ENCODE results near the gene GOLGA8R. TPM values are rescaled to one million over a fixed set of nuclear protein-coding genes. Genes with fewer than 3 reads are reported as not detected.
"Not testable (repeated sequence)": the region's sequence is repeated elsewhere in the genome, so short reads cannot be mapped to it uniquely, and the experiment has no call there.

Gene GOLGA8R

GRCh38 chr15:30367246-30367645 is 46.8 kb downstream of the GOLGA8R start:
- DNase-seq; H3K79me2 ChIP-seq (ENCODE audit: control insufficient read depth, insufficient read depth, low read length); H3K23ac ChIP-seq (ENCODE audit: low read length); H3K4ac ChIP-seq (ENCODE audit: low read depth, low read length); H3K27me3 ChIP-seq (ENCODE audit: insufficient read depth, low read length, poor library complexity); H3K79me1 ChIP-seq (ENCODE audit: low read length); H2BK120ac ChIP-seq (ENCODE audit: low read depth, low read length); H3K4me2 ChIP-seq (ENCODE audit: low read length); H3K4me1 ChIP-seq (ENCODE audit: control insufficient read depth, low read depth, low read length); H3K56ac ChIP-seq (ENCODE audit: low read length); H3K4me3 ChIP-seq (ENCODE audit: low read length); H3K9ac ChIP-seq (ENCODE audit: low read length); H3K27ac ChIP-seq (ENCODE audit: low read depth, low read length); H4K5ac ChIP-seq (ENCODE audit: low read length); H3K18ac ChIP-seq (ENCODE audit: low read length); H2BK15ac ChIP-seq (replicated peaks; ENCODE audit: low read depth); H3K36me3 ChIP-seq (ENCODE audit: control insufficient read depth, insufficient read depth, low read length); H4K8ac ChIP-seq (ENCODE audit: low read depth, low read length); H2BK5ac ChIP-seq (ENCODE audit: low read length); H2AK5ac ChIP-seq (ENCODE audit: low read length): not testable (repeated sequence)
- WGBS (ENCODE audit: extremely low coverage, insufficient coverage, low lambda C conversion rate) = no CpG with 5 or more reads among the region's 17 CpGs

DNA sequence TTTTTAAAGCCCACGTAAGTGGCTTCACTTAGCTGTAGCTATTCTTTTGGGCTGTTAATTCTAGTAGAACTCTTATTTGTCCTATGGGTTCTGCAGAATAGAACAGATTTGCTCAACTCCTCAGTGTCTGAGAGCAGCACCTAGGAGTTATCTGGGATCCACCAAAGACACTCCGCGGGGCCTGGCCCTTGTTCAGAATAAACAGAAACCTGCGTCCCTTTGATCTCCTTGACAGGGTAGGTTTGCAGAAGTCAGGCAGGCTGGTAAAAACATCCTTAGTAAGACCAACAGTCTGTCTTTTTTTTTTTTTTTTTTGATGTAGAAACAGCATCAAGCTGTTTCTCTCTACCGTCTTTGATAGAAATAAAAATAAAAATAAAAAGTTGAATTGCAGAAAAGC is 52.7 kb downstream of the GOLGA8R start:
- not testable (repeated sequence) for DNase-seq; H2BK15ac ChIP-seq (replicated peaks; ENCODE audit: low read depth); H3K27ac ChIP-seq (ENCODE audit: low read depth, low read length); H3K4ac ChIP-seq (ENCODE audit: low read depth, low read length); H3K4me1 ChIP-seq (ENCODE audit: control insufficient read depth, low read depth, low read length); H3K79me2 ChIP-seq (ENCODE audit: control insufficient read depth, insufficient read depth, low read length); H2AK5ac ChIP-seq (ENCODE audit: low read length); H3K18ac ChIP-seq (ENCODE audit: low read length); H2BK120ac ChIP-seq (ENCODE audit: low read depth, low read length); H3K9ac ChIP-seq (ENCODE audit: low read length); H2BK5ac ChIP-seq (ENCODE audit: low read length); H3K4me3 ChIP-seq (ENCODE audit: low read length); H4K8ac ChIP-seq (ENCODE audit: low read depth, low read length); H3K4me2 ChIP-seq (ENCODE audit: low read length); H3K36me3 ChIP-seq (ENCODE audit: control insufficient read depth, insufficient read depth, low read length); H3K56ac ChIP-seq (ENCODE audit: low read length); H3K27me3 ChIP-seq (ENCODE audit: insufficient read depth, low read length, poor library complexity); H4K5ac ChIP-seq (ENCODE audit: low read length); H3K23ac ChIP-seq (ENCODE audit: low read length); H3K79me1 ChIP-seq (ENCODE audit: low read length)
- WGBS (ENCODE audit: extremely low coverage, insufficient coverage, low lambda C conversion rate) = no CpG with 5 or more reads among the region's 5 CpGs

DNA sequence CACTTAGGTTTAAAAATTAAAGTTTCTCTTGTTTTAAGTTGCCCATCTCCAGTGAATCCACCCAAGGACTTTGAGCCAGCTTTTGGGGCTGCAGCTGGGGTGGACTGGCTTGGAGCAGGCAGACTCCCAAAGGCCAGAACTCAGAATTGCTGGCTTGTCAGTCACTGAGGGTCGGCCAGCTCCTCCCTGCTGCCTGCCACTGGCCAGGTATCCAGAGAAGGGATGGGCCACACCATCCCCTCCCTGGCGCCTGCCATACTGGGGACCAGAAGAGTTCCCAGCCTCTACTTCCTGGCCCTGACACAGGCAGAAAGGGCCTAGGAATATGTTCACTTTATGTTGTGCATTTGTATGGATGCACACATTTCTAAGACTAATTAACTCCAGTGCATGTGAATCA is 53.1 kb downstream of the GOLGA8R start:
- H3K4ac ChIP-seq (ENCODE audit: low read depth, low read length); DNase-seq; H3K9ac ChIP-seq (ENCODE audit: low read length); H3K4me2 ChIP-seq (ENCODE audit: low read length); H3K56ac ChIP-seq (ENCODE audit: low read length); H3K79me2 ChIP-seq (ENCODE audit: control insufficient read depth, insufficient read depth, low read length); H3K4me1 ChIP-seq (ENCODE audit: control insufficient read depth, low read depth, low read length); H2AK5ac ChIP-seq (ENCODE audit: low read length); H3K23ac ChIP-seq (ENCODE audit: low read length); H4K8ac ChIP-seq (ENCODE audit: low read depth, low read length); H3K18ac ChIP-seq (ENCODE audit: low read length); H3K27ac ChIP-seq (ENCODE audit: low read depth, low read length); H3K4me3 ChIP-seq (ENCODE audit: low read length); H4K5ac ChIP-seq (ENCODE audit: low read length); H2BK15ac ChIP-seq (replicated peaks; ENCODE audit: low read depth); H3K36me3 ChIP-seq (ENCODE audit: control insufficient read depth, insufficient read depth, low read length); H3K27me3 ChIP-seq (ENCODE audit: insufficient read depth, low read length, poor library complexity); H3K79me1 ChIP-seq (ENCODE audit: low read length); H2BK5ac ChIP-seq (ENCODE audit: low read length); H2BK120ac ChIP-seq (ENCODE audit: low read depth, low read length): not testable (repeated sequence)
- no CpG with 5 or more reads among the region's 2 CpGs for WGBS (ENCODE audit: extremely low coverage, insufficient coverage, low lambda C conversion rate)

GRCh38 chr15:30355043-30355442 is 59.0 kb downstream of the GOLGA8R start:
- H2BK5ac ChIP-seq (ENCODE audit: low read length); H3K4me1 ChIP-seq (ENCODE audit: control insufficient read depth, low read depth, low read length); H2BK15ac ChIP-seq (replicated peaks; ENCODE audit: low read depth); H3K56ac ChIP-seq (ENCODE audit: low read length); H3K36me3 ChIP-seq (ENCODE audit: control insufficient read depth, insufficient read depth, low read length); H3K4me3 ChIP-seq (ENCODE audit: low read length); H3K4me2 ChIP-seq (ENCODE audit: low read length); H3K9ac ChIP-seq (ENCODE audit: low read length); H3K27me3 ChIP-seq (ENCODE audit: insufficient read depth, low read length, poor library complexity); DNase-seq; H3K23ac ChIP-seq (ENCODE audit: low read length); H4K5ac ChIP-seq (ENCODE audit: low read length); H3K79me2 ChIP-seq (ENCODE audit: control insufficient read depth, insufficient read depth, low read length); H2BK120ac ChIP-seq (ENCODE audit: low read depth, low read length); H3K18ac ChIP-seq (ENCODE audit: low read length); H3K4ac ChIP-seq (ENCODE audit: low read depth, low read length); H3K27ac ChIP-seq (ENCODE audit: low read depth, low read length); H2AK5ac ChIP-seq (ENCODE audit: low read length); H3K79me1 ChIP-seq (ENCODE audit: low read length); H4K8ac ChIP-seq (ENCODE audit: low read depth, low read length): not testable (repeated sequence)
- WGBS (ENCODE audit: extremely low coverage, insufficient coverage, low lambda C conversion rate) = no CpG with 5 or more reads among the region's 6 CpGs

Small RNA genes within 50 kb of the gene (small RNA-seq; reads per million reads assigned to genes)
- not detected for gene AC019322.2 (ENCODE audit: insufficient read depth)
- gene RF00019 (ENCODE audit: insufficient read depth) = not detected
- not detected for gene RF00096 (ENCODE audit: insufficient read depth)
- not detected for gene RN7SL196P (ENCODE audit: insufficient read depth)

Data from mesendoderm (in vitro differentiated cells).